Suprapubic skin (tissue), 3 donors: ENCODE data around the gene VWDE.

ENCODE experiments used
- CTCF ChIP-seq, 2 donors: fragments of 200-600 bp in 1 of 2; fragments of 450-650 bp in 1 of 2; sonication (generic) in 1 of 2; IDR thresholded peaks; one replicate each; pipeline ENCODE4 v1.5.1; 2016 to 2019; ENCODE audit warnings: antibody characterized with exemption in 2 of 2, mild to moderate bottlenecking in 1 of 2, moderate library complexity in 1 of 2
- POLR2A ChIP-seq, 2 donors: fragments of 450-650 bp; IDR thresholded peaks; one replicate each; pipeline ENCODE4 v1.6.1; 2017; ENCODE audit warnings: antibody characterized with exemption in 2 of 2, mild to moderate bottlenecking in 2 of 2, moderate library complexity in 2 of 2

- no peak for TF ChIP-seq CTCF (IDR thresholded peaks at IDR 0.05)
- no peak for TF ChIP-seq POLR2A (IDR thresholded peaks at IDR 0.05)
Measured at GRCh38 chr7:12358694-12359093, 45.0 kb downstream of the VWDE start.
